Thymus (tissue), 11 donors: ENCODE measurements around the gene LHX4. TPM values are rescaled to one million over a fixed set of nuclear protein-coding genes. Genes with fewer than 3 reads are reported as not detected.

ENCODE experiments used
- DNase-seq, 9 donors: peaks; one replicate each; pipeline ENCODE4 v3.0.0-alpha.2; 2013; ENCODE audit warnings: low spot score in 9 of 9, low read depth in 6 of 9, missing footprints in 1 of 9
- H3K27ac ChIP-seq, 2 donors: one replicate each; pipeline ENCODE4 v1.5.1; 2013; ENCODE audit warnings: control low read depth in 1 of 2, low read depth in 1 of 2, low read length in 1 of 2, mild to moderate bottlenecking in 1 of 2, moderate library complexity in 1 of 2
- H3K27me3 ChIP-seq, 2 donors: one replicate each; pipeline ENCODE4 v1.5.1; 2013; ENCODE audit warnings: low read length in 1 of 2; ENCODE audit not compliant: control insufficient read depth in 2 of 2, insufficient read depth in 1 of 2
- H3K36me3 ChIP-seq, 2 donors: one replicate each; pipeline ENCODE4 v1.5.1; 2013; ENCODE audit warnings: low read length in 1 of 2, mild to moderate bottlenecking in 1 of 2, moderate library complexity in 1 of 2; ENCODE audit not compliant: control insufficient read depth in 2 of 2, insufficient read depth in 2 of 2
- H3K4me1 ChIP-seq, 2 donors: one replicate each; pipeline ENCODE4 v1.5.1; 2013; ENCODE audit warnings: low read length in 2 of 2; ENCODE audit not compliant: control insufficient read depth in 2 of 2, insufficient read depth in 2 of 2
- H3K4me3 ChIP-seq, 2 donors: one replicate each; pipeline ENCODE4 v1.5.1; 2013; ENCODE audit warnings: low read length in 2 of 2, control low read depth in 1 of 2, mild to moderate bottlenecking in 1 of 2
- H3K9me3 ChIP-seq, 2 donors: one replicate each; pipeline ENCODE4 v1.5.1; 2013; ENCODE audit warnings: low read length in 1 of 2, mild to moderate bottlenecking in 1 of 2; ENCODE audit not compliant: control insufficient read depth in 2 of 2, insufficient read depth in 1 of 2
- WGBS: extraction: QIAGEN DNeasy Blood & Tissue Kit; methylation state at CpG from one replicate; pipeline ENCODE4 v1.1.7; 2013; 5-methylcytosine and 5-hydroxymethylcytosine counted together
- polyA plus RNA-seq: library from polyadenylated mRNA; stranded (reverse); fragments of 200-250 nt; gene quantifications from one replicate; pipeline ENCODE4 v1.2.3, GENCODE V29; 2013
- total RNA-seq: library from RNA; stranded (reverse); fragments of 120-200 nt; gene quantifications from one replicate; pipeline ENCODE4 v1.2.4, GENCODE V29; 2013
- donor health status: healthy.

The LHX4 gene
- total and polyA plus RNA-seq, 2 donors, result 0.05 TPM

DNA sequence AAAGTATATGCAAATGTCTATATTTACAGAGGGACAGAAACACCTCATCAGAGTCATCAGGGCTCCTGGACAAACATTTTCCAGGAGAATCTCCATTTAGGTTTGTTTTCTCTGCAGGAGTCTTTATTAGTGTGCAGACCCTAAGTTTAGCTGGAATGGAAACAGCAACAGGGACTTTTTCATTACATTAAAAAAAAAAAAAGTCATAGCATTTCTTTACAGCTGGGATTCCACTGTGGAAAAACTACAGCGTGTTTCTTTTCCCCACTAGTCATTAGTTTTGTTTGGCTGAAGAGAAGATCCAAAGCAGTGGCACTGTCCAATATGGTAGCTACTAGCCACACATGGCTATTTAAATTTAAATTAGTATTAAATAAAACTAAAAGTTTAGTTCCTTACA lies 49.6 kb downstream of the LHX4 start:
- Histone ChIP-seq H3K9me3 (no peaks in the 10 kb centered on the region), H3K36me3 (peaks cover 6 to 8% of the 10 kb centered on the region in 2 donors), H3K27ac (no peak overlapping the region), H3K4me1 (peaks cover 0 to 4% of the 10 kb centered on the region in 2 donors), H3K27me3 (no peaks in the 10 kb centered on the region), H3K4me3 (no peak overlapping the region)
- WGBS, result 97% methylated on average over 1 of the region's 1 CpG
- DNase-seq, result no peak

DNA sequence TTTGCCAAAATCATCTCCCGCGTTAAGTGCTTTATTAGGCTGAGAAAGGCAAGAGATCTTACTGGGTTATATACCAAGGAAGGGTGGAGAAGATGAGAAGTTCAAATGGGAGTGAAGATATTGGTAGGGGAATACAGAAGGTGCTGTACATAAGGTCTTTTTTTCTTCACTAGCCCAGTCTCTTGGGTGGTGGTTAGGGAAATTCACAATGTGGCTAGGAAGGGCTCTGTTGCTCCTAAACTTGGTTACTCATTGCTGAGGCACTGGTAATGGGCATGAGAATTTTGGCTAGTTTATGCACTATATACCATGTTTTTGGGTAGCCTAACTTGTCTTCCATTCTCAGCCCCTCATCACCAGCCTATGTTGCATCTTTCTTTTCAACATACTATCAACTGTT lies 50.6 kb downstream of the LHX4 start:
- Histone ChIP-seq H3K27me3 (no peaks in the 10 kb centered on the region), H3K36me3 (peaks cover 6 to 8% of the 10 kb centered on the region in 2 donors), H3K4me3 (no peak overlapping the region), H3K4me1 (peaks cover 0 to 4% of the 10 kb centered on the region in 2 donors), H3K9me3 (no peaks in the 10 kb centered on the region), H3K27ac (no peak overlapping the region)
- DNase-seq, result no peak
- WGBS, result 97% methylated on average over 2 of the region's 2 CpGs

DNA sequence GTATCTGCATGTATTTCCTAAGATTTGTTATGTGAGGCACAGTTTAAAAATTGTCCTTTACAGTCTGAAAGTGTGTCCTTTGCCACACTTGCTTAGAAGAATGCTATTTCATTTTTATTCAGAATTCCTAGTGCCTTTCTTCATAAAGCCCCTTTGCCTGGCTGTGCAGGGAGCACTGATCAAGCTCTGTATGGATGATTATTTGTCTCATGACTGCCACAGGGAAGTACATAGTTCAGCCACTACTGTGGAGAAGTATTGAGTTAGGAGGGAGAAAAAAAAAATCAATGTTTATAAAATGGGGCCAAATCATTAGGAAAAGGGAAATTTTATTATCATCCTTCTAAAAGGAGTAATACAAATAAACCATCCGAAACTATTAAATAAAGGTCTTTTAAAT lies 51.4 kb downstream of the LHX4 start:
- Histone ChIP-seq H3K4me3 (no peak overlapping the region), H3K9me3 (no peaks in the 10 kb centered on the region), H3K27ac (no peak overlapping the region), H3K4me1 (peaks cover 0 to 4% of the 10 kb centered on the region in 2 donors), H3K36me3 (peaks cover 6 to 8% of the 10 kb centered on the region in 2 donors), H3K27me3 (no peaks in the 10 kb centered on the region)
- DNase-seq, result no peak
- 97% methylated on average over 1 of the region's 1 CpG for WGBS

DNA sequence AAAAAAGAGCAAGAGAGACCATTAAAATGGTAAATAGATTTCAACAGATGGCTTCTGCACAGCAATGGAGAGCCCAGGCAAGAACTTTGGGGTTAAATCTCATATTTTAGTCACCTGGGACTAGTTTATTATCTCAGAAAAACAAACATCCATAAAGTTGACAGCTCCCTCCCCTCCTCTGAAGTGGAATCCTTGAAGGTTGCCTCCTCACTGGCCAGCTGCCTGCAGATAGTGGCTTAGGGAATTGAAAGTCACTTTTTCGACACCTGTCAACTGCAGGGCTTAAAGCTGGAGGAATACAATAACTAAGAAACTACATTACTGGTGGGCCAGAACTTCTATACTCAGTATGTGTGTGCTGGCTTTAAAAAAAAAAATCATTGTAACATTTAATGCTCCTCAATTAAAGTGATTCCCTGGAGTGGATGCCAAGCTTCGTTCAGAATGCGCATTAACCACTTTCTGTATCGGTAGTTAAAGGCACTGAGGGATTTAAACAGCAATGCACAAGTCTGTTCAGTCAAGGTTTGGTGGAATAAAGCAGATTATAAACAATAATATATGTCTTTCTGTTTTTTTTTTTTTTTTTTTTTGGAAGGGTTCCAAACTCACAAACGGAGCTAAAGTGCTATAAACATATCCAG lies 52.5 kb downstream of the LHX4 start:
- peaks cover 6 to 8% of the 10 kb centered on the region in 2 donors for H3K36me3 ChIP-seq
- H3K9me3 ChIP-seq, result no peaks in the 10 kb centered on the region
- H3K4me1 ChIP-seq, result peaks cover 0 to 4% of the 10 kb centered on the region in 2 donors
- DNase-seq, result no peak
- H3K27ac ChIP-seq, result no peak overlapping the region
- no peak overlapping the region for H3K4me3 ChIP-seq
- 97% methylated on average over 5 of the region's 5 CpGs for WGBS
- no peaks in the 10 kb centered on the region for H3K27me3 ChIP-seq

DNA sequence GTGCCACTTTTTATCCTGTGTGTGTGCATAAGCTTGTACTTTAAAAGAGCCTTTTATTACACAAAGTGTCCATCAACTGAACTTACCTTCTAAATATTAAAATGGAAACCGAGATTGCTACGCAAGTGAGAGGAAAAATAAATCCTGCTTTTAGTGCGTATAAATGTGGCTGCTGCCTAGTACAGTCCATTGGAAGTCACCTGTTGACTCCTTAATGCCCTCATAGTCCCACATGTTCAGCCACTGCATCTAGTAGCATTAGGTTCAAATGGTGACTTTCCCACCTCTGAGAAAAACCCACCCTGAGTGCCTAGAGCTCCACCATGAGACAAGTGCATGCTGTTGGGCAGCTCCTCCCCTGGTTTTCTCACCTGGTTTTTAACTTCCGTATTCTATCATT lies 53.0 kb downstream of the LHX4 start:
- peaks cover 0 to 4% of the 10 kb centered on the region in 2 donors for H3K4me1 ChIP-seq

DNA sequence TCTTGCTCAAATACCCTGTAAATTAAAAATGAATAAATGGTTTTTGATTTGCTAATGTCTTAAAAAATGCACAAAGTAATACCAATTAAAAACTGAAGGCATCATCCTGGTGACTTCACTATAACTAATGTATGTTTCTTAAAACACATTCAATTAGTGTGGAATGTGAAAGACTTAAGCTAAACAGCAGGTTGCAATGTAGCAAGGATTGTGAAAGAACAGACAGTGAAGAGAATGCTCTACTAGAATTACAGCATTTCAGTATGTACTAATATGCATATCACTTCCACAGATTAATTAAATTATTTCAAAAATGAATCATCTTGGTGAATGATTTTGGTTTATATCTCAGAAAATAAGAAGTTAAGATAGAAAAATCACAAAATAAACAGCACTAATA lies 56.4 kb downstream of the LHX4 start:
- no peak overlapping the region for H3K4me3 ChIP-seq
- H3K36me3 ChIP-seq, result peaks cover 0 to 3% of the 10 kb centered on the region in 2 donors
- H3K4me1 ChIP-seq, result no peaks in the 10 kb centered on the region
- no peak for DNase-seq
- no peaks in the 10 kb centered on the region for H3K9me3 ChIP-seq
- no peaks in the 10 kb centered on the region for H3K27me3 ChIP-seq
- H3K27ac ChIP-seq, result no peak overlapping the region

More for the DNA sequence above, 53.0 kb downstream of the LHX4 start:
- H3K27me3 ChIP-seq, result no peaks in the 10 kb centered on the region
- peaks cover 6 to 10% of the 10 kb centered on the region in 2 donors for H3K36me3 ChIP-seq
- no peaks in the 10 kb centered on the region for H3K9me3 ChIP-seq
- DNase-seq, result no peak
- H3K4me3 ChIP-seq, result no peak overlapping the region
- WGBS, result 99% methylated on average over 4 of the region's 4 CpGs
- H3K27ac ChIP-seq, result no peak overlapping the region

DNA sequence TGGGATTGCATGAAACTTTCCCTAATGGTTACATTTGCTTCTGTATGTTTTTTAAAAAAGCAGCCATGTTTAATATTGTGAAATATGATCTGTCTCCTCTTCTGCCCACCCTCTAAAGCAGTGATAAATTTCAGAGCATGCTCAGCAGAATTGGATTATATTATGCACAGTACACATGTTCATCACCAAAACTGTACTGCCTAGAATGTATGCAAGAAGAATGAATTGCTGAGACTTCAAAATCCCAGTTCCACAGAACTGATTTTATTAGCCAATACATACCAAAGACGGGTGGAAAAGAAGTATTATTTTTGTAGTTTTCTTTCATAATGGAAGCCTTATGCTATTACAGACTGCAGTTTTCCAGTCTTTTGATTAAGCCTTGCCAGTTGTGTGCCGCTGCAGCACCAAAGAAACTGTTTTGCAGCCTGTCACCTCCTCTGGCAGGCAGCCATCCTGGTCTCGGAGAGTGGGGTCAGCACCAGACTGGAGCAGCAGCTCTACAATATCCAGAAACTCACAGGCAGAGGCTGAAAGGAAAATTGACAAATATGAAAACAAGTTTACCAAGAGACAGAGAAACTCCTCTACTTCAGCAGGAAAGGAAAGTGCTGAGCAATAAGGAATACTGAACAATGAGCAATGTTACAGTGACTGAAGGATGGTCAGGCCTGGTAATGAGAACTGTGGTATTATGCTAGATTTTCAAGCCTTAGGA lies 58.1 kb downstream of the LHX4 start:
- Histone ChIP-seq H3K27ac (no peak overlapping the region), H3K27me3 (no peaks in the 10 kb centered on the region), H3K36me3 (peaks cover 0 to 3% of the 10 kb centered on the region in 2 donors), H3K4me3 (no peak overlapping the region), H3K4me1 (no peaks in the 10 kb centered on the region), H3K9me3 (no peaks in the 10 kb centered on the region)
- WGBS, result 97% methylated on average over 3 of the region's 3 CpGs
- DNase-seq, result no peak

DNA sequence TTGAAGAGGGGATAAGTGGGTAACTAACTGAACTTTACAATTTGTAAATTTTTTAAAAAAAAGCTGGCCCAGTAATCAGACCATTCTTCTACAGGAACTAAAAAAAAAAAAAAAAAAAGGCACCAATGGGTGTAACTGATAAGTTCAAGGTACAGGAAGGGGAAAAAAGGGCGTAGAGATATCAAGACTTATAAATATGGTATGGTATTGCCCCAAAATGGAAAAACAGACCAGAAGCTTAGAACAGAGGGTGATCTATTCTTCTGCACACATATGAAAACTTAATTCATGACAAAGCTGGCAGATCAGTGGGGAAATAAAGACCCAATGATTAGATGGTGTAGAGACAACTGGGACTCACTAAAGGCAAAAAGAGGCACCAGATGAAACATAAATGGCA lies 58.9 kb downstream of the LHX4 start:
- no peaks in the 10 kb centered on the region for H3K9me3 ChIP-seq
- no peaks in the 10 kb centered on the region for H3K4me1 ChIP-seq
- no peak overlapping the region for H3K4me3 ChIP-seq
- H3K36me3 ChIP-seq, result peaks cover 0 to 3% of the 10 kb centered on the region in 2 donors
- no peak overlapping the region for H3K27ac ChIP-seq
- WGBS, result 93% methylated on average over 1 of the region's 1 CpG
- DNase-seq, result no peak
- no peaks in the 10 kb centered on the region for H3K27me3 ChIP-seq

DNA sequence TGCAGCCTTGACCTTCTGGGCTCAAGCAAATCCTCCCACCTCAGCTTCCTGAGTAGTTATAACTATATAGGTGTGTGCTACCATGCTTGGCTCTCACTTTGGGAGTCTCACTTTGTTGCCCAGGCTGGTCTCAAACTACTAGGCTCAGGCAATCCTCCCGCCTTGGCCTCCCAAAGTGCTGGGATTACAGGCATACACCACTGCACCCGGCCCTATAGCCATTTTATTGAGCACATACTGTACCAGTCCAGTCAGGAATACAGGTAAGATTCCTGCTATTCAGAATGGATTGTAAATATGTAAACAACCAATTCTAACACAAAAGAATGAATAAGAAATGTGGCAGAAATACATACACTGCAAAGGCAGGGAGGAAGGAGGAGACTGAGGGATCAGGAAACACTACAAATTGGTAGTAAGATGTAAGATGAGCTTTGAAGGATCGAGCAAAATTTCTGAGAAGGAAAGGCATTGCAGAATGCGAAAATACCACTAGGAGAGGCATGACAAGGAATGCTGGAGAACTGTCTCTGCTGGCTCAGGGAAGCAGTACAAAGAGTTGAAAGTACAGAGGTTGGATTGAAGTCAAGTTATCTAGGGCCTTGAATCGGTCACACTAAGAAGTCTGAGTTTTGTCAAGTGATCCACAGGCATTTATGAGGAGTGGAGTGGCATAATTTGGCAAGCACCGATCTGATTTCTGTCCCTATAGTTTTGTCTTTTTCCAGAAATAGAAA lies 60.4 kb downstream of the LHX4 start:
- Histone ChIP-seq H3K9me3 (no peaks in the 10 kb centered on the region), H3K27me3 (no peaks in the 10 kb centered on the region), H3K4me3 (no peak overlapping the region), H3K36me3 (peaks cover 0 to 3% of the 10 kb centered on the region in 2 donors), H3K27ac (no peak overlapping the region), H3K4me1 (no peaks in the 10 kb centered on the region)
- no peak for DNase-seq
- 97% methylated on average over 6 of the region's 6 CpGs for WGBS
